RKO (cell line): ENCODE data around the gene EVA1B.

ENCODE experiments used
- DNase-seq: peaks from one replicate; pipeline ENCODE4 v3.0.0-alpha.2; 2016; ENCODE audit warnings: low spot score

Gene EVA1B

GRCh38 chr1:36323636-36324352, at the start of gene EVA1B:
TSS of gene EVA1B (minus strand) at chr1:36323645. CDS start at chr1:36323037, 608 bp downstream.
- DNase-seq = peak; percentile 69

- DNase-seq = no peak
Observed at GRCh38 chr1:36372617-36373016, 49.2 kb upstream of the EVA1B start.

- DNase-seq = peak; percentile 60
Observed at GRCh38 chr1:36369061-36369861, 45.8 kb upstream of the EVA1B start.

- DNase-seq = no peak
Observed at GRCh38 chr1:36367798-36368197, 44.4 kb upstream of the EVA1B start.

- DNase-seq = no peak
Observed at GRCh38 chr1:36367066-36367465, 43.6 kb upstream of the EVA1B start.

GRCh38 chr1:36366091-36366661, 42.7 kb upstream of the EVA1B start:
- DNase-seq = no peak

- DNase-seq = no peak
Observed at GRCh38 chr1:36365381-36365780, 41.9 kb upstream of the EVA1B start.

- no peak for DNase-seq
Observed at GRCh38 chr1:36359911-36360550, 36.6 kb upstream of the EVA1B start.

GRCh38 chr1:36359383-36359782, 35.9 kb upstream of the EVA1B start:
- DNase-seq = no peak

- DNase-seq = no peak
Observed at GRCh38 chr1:36358514-36359084, 35.2 kb upstream of the EVA1B start.

GRCh38 chr1:36355811-36356210, 32.4 kb upstream of the EVA1B start:
- DNase-seq = no peak

- no peak for DNase-seq
Observed at GRCh38 chr1:36354486-36354885, 31.0 kb upstream of the EVA1B start.

- DNase-seq = no peak
Observed at GRCh38 chr1:36352910-36353878, 29.7 kb upstream of the EVA1B start.

GRCh38 chr1:36352125-36352909, 28.9 kb upstream of the EVA1B start:
- no peak for DNase-seq

GRCh38 chr1:36351227-36351977, 28.0 kb upstream of the EVA1B start:
- DNase-seq = no peak

- DNase-seq = no peak
Observed at GRCh38 chr1:36350659-36351226, 27.3 kb upstream of the EVA1B start.

- no peak for DNase-seq
Observed at GRCh38 chr1:36349839-36350238, 26.4 kb upstream of the EVA1B start.

- peak; percentile 22 for DNase-seq
Observed at GRCh38 chr1:36349241-36349671, 25.8 kb upstream of the EVA1B start.

- no peak for DNase-seq
Observed at GRCh38 chr1:36346741-36347370, 23.4 kb upstream of the EVA1B start.
